Stimulated activated CD4-positive, alpha-beta T cell treated with anti-CD3 and anti-CD28 coated beads, Interleukin-15, amount 100 ng/mL, for 1 hour (primary cell): ENCODE measurements around the gene SYDE2.

Experiments
- DNase-seq, 2 donors: peaks; one replicate each; pipeline ENCODE4 v3.0.0-alpha.2; 2020; ENCODE audit warnings: low read depth in 1 of 2, low spot score in 1 of 2

Gene SYDE2

DNA sequence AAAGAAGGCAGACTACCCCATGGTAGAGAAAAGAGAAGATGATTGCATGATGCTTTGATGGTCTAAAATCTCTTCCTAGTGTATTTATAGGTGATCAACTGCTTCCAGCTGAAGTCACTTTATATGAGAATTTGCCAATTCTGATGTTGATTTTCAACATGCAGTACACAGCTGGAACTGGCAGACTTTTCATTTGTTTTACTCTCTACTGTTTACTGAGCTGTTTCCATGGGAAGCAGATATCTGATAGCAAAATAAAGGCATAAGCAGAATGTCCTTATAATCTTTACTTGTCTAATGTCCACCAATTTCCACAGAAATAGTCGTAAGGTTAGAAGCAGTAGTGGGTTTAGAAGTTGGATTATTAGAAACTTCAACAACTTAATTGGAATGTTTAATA, 74.9 kb downstream of the SYDE2 start:
- no peak for DNase-seq

DNA sequence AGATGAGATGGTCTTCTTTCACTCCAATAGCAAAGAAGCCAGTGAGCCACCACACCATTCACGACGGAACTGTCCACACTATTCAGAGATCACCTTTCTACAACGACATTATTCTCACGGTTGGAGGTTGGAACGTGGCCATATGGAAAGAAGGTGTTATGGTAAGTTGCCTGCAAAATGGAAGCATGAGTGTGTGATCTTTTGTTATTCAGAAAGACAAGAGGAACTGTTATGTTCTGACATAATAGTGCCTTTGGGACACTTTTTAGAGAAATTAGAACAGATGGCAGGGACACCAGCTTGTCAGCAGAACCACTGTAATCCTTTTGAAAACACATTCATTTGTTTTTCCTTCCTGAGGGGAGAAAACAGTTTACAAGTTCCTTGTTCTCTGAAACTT, 76.7 kb downstream of the SYDE2 start:
- DNase-seq = no peak

- DNase-seq = no peak
Measured at GRCh38 chr1:85122169-85122568, 78.6 kb downstream of the SYDE2 start.

DNA sequence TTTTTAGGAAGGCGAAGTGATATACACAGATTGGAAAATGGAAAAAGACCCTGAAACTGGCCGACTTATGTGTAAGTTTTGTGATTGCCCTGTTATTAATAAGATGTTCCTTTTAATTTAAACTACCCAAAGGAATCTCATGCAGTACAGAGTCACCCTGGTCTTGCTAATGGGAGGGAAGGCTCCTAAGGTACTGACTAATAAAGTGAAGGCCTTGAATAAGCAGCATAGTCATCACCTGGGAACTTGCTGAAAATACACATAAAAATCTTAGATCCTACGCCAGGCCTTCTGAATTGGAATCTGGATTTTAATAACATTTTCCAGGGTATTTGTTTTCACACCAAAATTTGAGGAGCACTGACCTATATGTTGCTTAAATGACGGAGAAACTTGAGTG, 79.1 kb downstream of the SYDE2 start:
- no peak for DNase-seq

DNA sequence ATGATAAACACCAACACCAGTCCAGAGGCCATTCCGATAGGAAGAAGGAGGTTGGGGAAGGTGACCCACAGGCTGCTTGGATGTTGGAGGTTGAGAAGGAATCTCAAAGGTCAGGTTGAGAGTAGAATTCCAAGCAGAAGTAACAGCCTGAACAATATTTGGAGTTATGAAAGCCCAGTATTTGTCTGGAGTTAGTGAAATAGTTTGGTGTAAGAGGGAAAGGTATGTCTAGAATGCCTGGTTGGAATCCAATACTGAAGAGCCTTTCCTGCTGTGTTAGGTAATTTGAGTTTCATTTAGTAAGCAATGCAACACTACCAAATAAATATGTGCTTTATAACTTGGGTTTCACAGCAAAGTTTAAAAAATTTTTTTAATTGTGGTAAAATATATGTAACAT, 82.1 kb downstream of the SYDE2 start:
- no peak for DNase-seq

DNA sequence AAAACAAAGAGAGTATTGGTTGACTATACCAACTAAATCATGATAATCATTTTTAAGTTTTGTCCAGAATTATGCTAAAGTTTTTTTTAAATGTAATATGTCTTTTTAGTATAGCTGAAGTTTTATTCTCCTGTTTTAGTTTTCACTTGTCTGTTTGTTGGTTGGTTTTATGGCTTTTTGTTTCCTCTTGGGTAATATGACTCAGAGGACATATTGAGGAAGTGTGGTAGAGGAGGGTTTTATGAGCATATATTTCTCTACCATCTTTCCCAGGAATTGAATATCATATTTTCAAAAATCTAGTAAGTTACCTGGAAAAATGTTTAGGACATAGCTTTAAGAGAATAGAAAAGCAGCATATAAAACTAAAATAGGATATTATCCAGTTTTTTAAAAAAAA, 84.0 kb downstream of the SYDE2 start:
- no peak for DNase-seq

- DNase-seq = no peak
Measured at GRCh38 chr1:85115933-85116332, 84.9 kb downstream of the SYDE2 start.

GRCh38 chr1:85111695-85112094, 89.1 kb downstream of the SYDE2 start:
- DNase-seq = no peak

- no peak for DNase-seq
Measured at GRCh38 chr1:85109475-85109874, 91.3 kb downstream of the SYDE2 start.
